Fibroblast of skin of left quadriceps (primary cell): ENCODE results near the gene IGFBP2.

ENCODE experiments used
- DNase-seq, 2 experiments: peaks; one replicate each; pipeline ENCODE4 v3.0.0-alpha.2; 2013; ENCODE audit warnings: low read depth in 2 of 2

IGFBP2 gene

DNA sequence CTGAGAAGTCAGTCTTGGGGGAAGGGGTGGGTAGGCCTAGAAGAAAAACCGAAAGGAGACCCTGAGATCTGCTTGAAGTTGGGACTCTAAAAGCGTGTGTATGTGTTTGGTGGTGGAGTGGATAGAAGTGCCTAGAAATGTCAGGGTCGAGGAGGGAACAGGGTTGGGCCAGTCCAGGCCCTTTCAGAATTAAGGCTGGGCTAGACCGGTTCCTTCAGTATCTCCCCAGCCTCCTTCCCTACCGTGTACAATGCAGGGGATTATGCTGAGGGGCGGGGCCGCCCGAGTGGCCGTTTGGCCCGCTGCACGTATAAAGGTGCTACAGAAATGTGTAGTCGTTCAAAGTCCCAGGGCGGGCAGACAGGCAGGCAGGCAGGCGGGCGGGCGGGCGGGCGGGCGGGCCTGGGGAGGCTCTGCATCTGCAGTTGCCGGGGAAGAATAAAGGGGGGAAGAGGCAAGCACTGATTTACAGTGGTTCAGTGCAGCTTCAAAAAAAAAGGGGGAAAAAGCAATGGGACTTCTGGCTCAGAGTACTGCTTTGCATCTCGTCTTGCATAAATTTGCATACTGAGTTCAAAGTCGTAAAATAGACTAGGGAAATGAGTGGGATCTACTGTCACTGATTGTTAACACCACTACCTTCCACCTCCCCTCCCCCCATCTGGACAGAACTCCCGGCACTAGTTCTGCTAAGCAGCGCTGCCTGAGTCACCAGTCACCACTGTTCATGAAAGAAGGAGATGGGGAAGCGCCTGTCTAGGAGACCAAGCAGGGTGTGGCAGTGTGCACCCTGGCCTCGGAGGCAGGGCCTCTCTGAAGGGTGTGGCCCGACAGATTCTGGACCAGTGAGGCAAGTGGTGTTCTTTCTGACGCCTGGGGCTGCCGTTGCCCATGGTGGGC lies 3.6 kb downstream of the IGFBP2 start:
- DNase-seq = peak in 1 of 2 experiments; percentile 13

DNA sequence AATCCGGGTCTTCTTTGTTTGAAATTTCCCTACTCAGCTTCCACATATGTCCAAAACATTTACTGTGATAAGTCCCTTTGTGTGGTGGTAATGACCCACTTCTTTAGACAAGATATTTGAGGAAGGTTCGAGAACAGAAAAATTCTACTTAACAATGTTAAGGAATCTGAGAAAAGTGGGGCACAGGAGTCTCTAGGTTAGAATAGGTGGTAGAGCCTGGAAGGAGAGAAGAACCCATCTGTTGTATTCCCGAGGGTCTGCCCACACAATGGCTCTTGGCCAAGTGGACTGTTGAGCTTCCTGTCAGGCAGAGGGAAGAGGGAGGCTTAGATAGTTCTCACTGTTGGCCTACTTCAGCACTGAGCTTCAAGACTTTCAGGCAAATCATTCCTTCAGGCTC lies 4.3 kb downstream of the IGFBP2 start:
- DNase-seq = no peak

DNA sequence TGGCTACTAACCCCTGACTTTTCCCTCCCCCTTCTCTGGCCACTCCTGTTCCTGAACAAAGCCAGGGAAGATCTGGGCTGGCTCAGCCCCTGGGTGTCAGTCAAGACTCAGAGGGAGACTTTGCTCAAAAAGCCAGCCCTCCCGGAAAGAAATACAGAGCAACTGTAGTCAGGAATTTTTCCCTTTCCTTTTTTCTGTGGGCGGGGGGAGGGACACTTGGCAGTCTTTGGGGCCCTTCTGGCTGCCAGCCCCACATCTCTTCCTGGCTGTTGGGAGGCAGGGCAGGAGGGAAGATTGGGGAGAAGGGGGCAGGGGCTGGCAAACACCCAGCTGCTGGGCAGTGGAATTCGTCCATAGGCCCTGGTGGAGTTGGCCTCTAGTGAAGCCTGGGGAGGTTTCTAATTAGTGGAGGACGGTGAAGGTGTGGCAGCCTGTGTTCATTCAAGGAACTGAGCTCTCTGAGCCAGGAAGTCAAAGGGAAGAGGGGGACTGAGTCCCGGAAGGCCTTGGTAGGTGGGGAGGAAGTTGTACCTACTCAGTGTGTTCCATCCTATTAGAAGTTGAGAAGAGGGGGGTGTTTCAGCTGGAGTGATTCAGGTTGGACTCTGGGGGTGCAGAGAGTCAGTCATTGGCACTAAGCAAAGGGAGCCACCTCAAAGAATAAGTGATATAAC lies 10.9 kb downstream of the IGFBP2 start:
- no peak for DNase-seq

DNA sequence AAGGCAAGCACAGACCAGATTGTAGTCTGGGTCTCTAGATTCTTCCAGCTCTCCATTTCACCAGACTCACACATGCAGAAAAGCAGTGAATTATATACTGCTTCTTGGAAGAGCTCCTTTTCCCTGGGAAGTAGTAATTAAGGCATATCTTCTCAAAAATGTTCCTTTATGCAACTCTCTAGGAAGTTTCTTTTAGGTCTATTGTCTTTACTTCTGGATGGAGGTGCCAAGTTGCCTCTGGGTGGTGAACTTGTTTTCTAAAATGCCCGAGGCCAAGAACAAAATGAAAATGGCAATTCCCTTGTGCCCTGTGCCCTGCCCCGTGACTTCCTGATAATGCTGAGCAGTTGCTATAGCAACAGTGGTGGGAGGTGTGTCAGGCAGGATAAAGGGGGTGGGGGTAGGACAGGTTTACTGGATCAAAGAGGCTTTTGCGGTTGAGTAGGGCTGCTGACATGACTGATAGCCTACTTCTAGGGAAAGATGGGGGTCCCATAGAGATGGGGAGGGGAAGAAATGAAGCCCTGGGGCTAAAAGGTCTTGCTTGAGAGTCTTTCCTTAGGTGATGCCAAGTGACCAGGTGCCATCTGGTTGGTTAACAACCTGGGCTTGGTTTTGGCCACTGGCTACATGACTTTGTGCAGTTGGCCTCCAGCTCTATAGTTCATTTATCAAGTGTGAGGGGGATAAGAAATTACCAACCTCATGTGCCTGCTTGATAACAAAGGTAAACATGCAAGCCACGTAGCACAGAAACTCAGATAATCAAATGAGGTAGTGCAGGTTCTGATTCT lies 11.8 kb downstream of the IGFBP2 start:
- no peak for DNase-seq

DNA sequence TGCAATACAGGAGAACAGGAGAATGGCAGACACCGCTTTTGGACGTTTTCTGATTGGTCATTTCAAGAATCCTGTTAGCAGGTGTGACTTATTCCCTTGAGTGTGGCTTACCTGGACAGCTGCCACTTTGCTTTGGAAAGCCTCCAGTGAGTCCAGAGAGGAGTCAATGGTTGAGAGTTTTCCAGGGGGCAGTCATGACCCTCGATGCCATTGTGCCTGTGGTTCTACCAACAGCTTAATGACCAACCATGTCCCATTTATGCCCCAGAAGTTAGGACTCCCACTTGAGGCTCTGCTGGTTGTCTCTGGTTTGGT lies 12.4 kb downstream of the IGFBP2 start:
- DNase-seq = no peak

DNA sequence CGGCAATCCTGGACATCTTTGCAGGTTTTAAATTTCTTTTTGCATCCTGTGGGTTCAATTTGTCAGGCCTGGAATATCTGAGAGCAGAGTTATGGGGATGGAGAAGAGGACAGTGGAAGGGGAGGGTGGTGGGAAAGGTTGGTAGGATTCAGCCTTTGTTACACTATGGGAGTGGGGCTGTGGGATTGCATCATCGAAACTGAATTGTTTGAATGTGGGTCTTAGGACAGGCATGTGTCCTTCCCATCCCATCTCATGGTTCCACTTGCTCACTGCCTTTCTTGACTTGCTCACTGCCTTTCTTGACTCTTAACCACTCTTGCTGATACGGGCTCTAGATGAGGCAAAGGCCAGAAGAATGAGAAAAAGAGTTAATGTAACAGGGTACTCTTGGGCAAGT lies 12.9 kb downstream of the IGFBP2 start:
- DNase-seq = no peak

DNA sequence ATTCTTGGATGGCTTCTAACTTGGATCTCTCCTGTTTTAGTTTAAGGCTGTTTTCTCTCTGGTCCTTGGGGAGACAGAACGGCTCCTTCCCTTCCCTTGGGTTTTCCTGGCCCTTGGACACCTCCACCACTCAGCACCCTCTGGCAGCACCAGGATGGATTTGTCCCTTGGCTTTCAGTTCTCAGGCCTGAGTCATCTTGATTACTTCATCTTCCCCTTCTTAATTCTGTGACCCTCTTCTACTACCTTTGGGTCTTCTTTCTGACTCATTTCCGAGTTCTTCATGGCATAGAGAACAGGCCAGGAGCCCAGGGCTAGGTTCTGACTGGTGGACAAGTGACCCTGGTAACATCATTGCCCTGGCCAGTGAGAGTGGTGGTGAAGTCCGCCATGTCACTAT lies 14.9 kb downstream of the IGFBP2 start:
- DNase-seq = no peak

DNA sequence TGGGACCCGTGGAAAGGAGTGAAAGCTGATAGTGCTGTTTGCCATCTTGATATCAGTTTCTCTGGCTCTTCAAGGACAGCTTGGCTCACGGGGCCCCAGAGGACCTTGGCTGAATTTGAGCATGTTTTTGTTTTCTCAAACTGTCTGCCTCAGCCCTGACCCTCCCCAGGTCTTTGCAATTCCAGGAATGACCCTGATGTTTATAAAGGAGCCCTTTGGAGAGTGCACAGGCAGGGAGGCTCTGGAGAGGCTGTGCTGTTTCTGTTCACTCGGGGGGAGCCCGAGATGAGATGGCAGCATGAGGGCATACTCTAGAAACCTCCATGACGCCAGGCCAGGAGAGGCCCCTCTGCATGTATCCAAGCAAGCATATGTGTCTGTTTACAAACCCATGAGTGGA lies 16.4 kb downstream of the IGFBP2 start:
- DNase-seq = no peak

DNA sequence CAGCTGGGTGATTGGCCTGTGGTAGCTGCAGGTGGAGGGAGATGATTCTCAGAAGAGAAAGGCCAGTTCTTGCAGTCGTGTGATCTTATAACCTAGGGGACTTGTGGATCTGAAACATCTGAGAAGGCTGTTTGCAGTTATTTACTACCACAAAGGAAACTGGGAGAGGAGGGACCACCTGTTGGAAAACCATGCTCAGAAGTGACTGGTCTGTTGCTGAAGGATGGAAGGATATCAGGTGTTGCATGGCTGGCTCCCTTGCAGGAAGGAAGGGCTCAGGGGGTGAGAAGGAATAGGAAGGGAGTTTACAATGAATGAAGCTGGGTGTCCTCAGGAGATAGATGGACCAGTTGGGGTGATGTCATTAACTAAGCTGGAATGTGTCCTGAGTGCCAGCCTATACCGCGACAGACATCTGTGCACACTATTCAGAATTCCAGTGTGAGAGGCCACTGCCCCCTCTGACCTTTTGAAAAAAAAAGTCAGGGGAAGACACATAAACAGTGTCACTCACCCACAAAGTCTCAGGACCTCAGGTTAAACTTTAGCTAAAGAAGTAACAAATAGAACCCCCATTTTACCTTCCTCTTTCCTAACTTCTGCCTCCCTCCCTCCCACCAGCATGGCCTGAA lies 17.5 kb downstream of the IGFBP2 start:
- DNase-seq = no peak

DNA sequence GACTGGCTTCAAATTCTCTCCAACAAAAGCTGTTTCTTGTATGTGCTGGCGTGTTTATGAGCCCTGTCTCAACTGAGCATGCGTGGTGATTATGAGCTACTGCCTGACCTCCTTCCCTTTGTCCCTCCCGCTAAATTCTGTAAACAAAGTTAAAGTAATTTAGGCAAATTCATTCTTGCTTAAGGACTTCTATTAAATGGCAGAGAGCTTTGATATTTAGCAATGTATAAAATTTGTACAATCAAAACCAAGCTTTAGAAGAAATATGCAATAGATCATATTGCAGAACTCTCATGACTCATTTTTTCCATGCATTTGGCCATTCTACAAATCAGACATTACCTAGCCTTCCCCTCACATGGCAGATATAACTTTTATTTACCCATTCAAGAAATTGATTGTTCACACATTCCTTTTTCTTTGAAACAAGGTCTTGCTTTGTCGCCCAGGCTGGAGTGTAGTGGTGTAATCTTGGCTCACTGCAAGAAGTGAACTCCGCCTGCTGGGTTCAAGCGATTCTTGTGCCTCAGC lies 18.2 kb downstream of the IGFBP2 start:
- DNase-seq = peak; percentile 56 to 57

DNA sequence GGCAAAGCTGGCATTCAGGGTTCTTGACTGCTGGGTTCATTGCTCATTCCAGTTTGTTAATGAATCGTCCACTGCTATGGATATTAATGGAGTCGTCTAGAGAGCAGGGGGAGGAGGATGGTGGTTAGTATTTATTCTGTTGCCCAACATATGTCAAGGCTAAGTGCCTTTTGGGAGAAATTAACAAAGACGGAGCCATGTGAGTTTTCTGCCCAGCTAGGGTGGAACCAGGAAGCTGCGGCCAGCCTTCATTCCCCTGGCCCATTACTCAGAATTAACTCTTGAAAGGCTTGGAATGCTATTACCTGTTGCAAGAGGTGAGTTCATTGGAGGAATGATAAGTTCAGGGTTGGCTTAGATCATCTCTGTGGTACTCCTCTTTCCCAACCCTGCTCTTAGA lies 19.3 kb downstream of the IGFBP2 start:
- no peak for DNase-seq

DNA sequence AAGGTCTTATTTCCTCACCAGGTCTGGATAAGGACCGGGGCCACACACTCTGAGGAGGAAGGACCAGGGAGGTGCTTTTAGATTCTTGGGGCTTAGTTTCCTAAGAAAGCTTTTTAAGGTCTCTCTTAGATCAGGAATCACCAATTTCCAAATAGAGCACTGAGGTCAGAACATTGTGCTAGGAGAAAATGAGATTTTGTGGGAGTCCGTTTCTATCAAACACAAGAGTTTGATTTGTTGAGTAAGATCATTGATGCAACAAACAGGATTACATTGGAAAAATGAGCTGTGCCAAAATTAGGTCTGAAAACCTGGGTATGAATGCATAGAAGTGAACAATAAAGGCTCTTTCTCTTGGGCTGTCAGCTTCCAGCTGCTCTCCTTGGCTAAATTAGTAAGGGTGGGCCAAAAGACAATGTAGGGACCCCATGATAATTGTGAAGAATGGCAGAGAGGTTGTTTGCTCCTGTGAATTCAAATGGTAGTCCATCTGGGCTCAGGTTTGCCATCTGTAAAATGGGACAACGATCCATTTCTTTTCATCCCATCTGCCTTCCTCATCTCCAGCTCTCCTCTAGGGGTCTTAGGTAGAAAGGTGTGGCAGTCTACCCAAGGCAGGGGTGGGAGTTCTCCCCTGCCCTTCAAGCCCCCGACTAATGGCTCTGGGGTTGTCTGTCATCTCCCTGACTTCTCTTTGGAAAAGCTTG lies 20.0 kb downstream of the IGFBP2 start:
- no peak for DNase-seq

DNA sequence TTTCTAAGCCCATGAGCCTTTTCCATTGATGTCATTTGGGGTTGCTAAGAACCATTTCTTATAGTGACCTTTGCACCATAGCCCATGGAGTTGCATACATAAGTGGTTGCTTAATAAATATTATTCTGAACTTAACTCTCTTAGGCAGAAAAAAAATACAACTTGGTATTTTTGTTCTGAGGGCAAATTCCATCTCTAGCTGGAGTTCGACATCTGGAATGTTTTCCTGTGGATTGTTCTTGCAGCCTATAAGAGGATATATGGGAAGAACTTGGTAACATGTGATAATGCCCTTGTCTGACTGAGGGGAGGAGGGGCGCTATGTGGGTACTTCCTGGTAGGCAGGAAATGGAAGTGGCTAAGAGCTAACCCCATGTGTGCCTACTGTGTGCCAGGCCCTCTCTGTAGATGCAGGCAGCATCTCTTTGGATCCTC lies 20.7 kb downstream of the IGFBP2 start:
- DNase-seq = no peak

DNA sequence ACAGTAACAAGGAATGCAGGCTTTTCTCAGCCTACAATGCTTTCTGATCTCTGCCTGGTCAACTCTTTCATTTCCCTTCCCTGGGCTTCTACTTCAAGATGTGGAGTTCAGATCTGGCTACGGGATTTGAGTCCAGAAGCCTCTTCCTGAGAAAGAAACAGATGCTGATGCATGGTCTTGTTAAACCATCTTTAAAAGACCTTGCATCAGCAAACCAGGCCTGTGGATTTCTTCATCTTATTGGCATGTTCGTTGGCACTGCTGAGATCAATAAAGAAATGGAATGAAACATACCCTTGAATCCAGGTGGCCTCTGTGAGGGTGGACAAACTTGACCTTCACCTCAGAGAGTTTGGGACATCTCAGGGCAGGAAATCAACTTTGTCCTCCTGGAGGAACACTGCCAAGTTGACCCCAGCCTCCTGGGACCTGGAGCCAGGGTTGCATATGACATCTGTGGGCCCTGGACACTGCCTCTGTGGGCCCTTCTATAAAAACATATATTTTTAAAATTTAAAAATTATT lies 21.4 kb downstream of the IGFBP2 start:
- DNase-seq = no peak

DNA sequence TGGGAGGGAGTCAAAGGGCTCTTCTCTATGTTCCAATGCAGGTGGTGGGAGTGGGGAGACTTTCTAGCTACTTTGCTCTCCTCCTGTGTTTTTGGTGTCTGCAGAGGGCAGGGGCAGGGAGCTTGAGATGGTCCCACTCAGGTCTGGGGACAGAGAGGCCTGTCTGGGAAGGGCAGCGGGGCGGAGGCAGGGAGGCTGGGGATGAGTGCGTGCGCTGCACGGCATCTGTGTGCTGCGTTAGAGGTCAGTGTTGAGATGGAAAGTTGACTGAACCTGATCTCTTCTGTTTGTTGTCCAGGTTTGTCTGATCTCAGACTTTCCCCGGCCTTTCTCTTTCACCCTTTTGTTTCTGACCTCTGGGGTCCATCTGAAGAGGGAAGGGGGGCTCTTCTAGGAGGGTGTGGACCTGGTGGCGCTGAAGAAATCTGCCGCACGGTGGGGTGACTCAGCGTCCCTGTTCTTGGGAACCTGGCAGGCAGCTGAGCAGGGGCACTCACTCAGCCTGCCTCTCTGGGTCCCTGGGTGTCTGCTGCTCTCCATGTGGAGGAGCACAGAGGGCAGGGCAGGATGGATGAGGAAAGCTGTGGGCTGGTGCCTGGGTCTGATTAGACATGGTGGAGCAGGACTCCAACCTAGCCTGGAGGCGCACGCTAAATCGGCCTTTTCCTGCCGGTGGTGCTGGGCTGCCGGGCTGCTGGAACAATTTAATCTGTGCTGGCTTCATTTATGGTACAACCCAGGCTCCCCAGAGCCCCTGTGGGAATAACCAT lies 24.1 kb downstream of the IGFBP2 start:
- DNase-seq = no peak

DNA sequence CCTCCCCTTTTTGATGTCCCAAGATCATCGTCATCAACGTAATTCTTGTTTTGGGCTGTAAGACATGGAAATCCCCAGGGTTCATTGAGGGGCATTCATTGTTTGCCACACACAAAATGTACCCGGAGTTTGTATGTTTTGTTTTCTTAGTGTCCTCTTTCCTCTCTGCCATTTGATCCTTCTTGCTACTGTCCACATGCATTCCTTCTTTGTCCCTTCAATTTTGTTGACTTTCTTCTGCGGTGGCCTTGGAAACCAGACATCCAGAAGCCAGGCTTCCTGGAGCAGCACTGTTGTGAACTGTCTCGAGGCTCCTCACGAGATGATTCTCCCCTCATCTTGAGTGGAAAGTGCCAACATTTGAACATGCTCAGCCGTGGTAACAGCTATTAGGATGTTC lies 24.8 kb downstream of the IGFBP2 start:
- DNase-seq = no peak

DNA sequence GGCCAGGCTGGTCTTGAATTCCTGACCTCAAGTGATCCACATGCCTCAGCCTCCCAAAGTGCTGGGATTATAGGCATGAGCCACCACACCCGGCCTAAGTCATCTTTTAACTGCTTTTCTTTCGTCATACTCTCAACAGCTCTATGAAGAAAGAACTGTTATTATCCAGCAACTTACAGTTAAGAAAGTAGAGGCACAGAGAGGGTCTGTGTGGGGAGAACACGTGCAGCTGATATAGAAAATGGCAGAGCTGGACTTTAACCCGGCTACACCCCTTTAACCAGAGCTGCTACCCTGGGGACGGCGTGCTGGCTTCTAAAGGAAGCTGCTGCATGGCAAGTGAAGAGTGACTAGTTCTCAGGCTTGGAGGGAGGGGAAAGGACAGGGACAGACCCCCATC lies 25.5 kb downstream of the IGFBP2 start:
- DNase-seq = no peak

DNA sequence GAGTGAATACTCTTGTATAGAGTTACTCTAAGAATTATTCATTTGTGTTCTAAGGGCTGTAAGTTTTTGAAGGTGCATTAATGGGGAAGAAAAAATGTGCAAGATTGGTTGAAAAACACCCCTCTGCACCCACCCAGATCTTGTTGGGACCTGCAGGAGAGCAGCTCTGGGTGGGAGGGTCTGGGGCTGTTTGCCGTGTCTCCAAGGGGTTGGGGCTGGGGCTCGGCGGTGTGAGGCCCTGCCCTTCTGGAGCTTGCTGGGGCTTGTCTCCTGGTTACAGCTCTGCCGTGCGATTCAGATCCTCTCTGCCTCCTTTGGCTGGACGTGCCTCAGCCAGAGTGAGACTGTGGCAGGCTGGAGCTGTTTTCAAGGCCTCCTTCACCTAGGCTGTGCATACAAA lies 26.1 kb downstream of the IGFBP2 start:
- no peak for DNase-seq

DNA sequence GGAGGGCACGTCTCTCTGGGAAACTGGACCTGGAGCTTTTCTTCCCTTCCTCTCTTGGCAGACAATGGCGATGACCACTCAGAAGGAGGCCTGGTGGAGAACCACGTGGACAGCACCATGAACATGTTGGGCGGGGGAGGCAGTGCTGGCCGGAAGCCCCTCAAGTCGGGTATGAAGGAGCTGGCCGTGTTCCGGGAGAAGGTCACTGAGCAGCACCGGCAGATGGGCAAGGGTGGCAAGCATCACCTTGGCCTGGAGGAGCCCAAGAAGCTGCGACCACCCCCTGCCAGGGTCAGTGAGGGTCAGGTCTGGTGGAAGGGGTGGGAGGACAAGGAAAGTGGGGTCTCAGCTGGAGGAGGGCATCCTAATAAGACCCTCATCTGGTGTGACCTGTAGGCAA lies 27.3 kb downstream of the IGFBP2 start:
- DNase-seq = no peak

DNA sequence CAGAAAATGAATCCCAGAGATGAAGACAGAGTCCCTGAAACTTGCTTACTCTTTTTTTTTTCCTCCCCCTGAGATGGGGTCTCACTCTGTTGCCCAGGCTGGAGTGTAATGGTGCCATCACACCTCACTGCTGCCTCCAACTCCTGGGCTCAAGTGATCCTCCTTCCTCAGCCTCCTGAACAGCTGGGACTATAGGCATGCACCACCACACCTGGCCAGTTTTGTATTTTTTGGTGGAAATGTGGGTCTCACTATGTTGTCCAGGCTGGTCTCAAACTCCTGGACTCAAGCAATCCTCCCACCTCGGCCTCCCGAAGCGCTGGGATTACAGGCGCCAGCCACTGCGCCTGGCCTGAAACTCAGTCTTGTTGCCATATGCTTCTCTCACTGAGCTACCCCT lies 27.8 kb downstream of the IGFBP2 start:
- no peak for DNase-seq
